ENCODE measurements around the gene INHBA.

- TF ChIP-seq CTCF (IDR thresholded peaks at IDR 0.05) (no peak), EP300 (IDR thresholded peaks at IDR 0.05) (no peak), POLR2AphosphoS5 (IDR thresholded peaks at IDR 0.05) (no peak), POLR2A (IDR thresholded peaks at IDR 0.05) (no peak)
Observed at GRCh38 chr7:41725013-41725412, 22.1 kb upstream of the INHBA start.
